OCI-LY1 (cell line): ENCODE measurements around the gene ST7.

ENCODE experiments used
- H2AFZ ChIP-seq: fragments of 200-600 bp; sonication (generic), shearing (Covaris generic); 2 replicates; pipeline ENCODE4 v1.6.0; 2014; ENCODE audit warnings: antibody characterized with exemption, mild to moderate bottlenecking, low read length
- H3F3A ChIP-seq: fragments of 200-600 bp; sonication (generic), shearing (Covaris generic); 2 replicates; pipeline ENCODE4 v1.6.0; 2014; ENCODE audit warnings: mild to moderate bottlenecking, antibody characterized with exemption, low read length, moderate library complexity; ENCODE audit not compliant: insufficient read depth
- H3K27ac ChIP-seq: fragments of 200-600 bp; sonication (generic); 2 replicates; pipeline ENCODE4 v1.5.1; 2014; ENCODE audit warnings: low read length, mixed run types, mild to moderate bottlenecking, low read depth; ENCODE audit not compliant: poor library complexity, severe bottlenecking
- H3K27me3 ChIP-seq: fragments of 200-600 bp; sonication (generic); 2 replicates; pipeline ENCODE4 v1.6.0; 2014; ENCODE audit warnings: antibody characterized with exemption, mild to moderate bottlenecking, low read length, moderate library complexity; ENCODE audit not compliant: insufficient read depth
- H3K36me3 ChIP-seq: fragments of 200-600 bp; sonication (generic); 2 replicates; pipeline ENCODE4 v1.6.1; 2014; ENCODE audit warnings: mild to moderate bottlenecking, antibody characterized with exemption, low read length, moderate library complexity, mixed read lengths; ENCODE audit not compliant: insufficient read depth
- H3K4me1 ChIP-seq: fragments of 200-600 bp; sonication (generic); 2 replicates; pipeline ENCODE4 v1.5.1; 2014; ENCODE audit warnings: mild to moderate bottlenecking, low read length, moderate library complexity; ENCODE audit not compliant: insufficient read depth, severe bottlenecking
- H3K4me2 ChIP-seq: fragments of 200-600 bp; sonication (generic), shearing (Covaris generic); 2 replicates; pipeline ENCODE4 v1.6.1; 2014; ENCODE audit warnings: low read length
- H3K4me3 ChIP-seq: fragments of 200-600 bp; sonication (generic); 2 replicates; pipeline ENCODE4 v1.5.1; 2014; ENCODE audit warnings: low read length, low read depth, mild to moderate bottlenecking, mixed read lengths; ENCODE audit not compliant: poor library complexity, severe bottlenecking
- H3K79me2 ChIP-seq: fragments of 200-600 bp; shearing (Covaris generic); 2 replicates; pipeline ENCODE4 v1.6.1; 2016; ENCODE audit warnings: mixed run types, low read length, mixed read lengths; ENCODE audit not compliant: insufficient read depth
- H3K9ac ChIP-seq: fragments of 200-600 bp; sonication (generic), shearing (Covaris generic); 2 replicates; pipeline ENCODE4 v1.6.1; 2014; ENCODE audit warnings: mild to moderate bottlenecking, low read length, mixed read lengths
- H3K9me2 ChIP-seq: fragments of 200-600 bp; sonication (generic), shearing (Covaris generic); 2 replicates; pipeline ENCODE4 v1.6.1; 2014; ENCODE audit warnings: low read depth, mild to moderate bottlenecking, low read length, mixed read lengths
- H3K9me3 ChIP-seq: fragments of 200-600 bp; shearing (Covaris generic); 2 replicates; pipeline ENCODE4 v1.6.1; 2014; ENCODE audit warnings: low read length, mixed read lengths
- H4K20me1 ChIP-seq: fragments of 200-600 bp; sonication (generic), shearing (Covaris generic); 2 replicates; pipeline ENCODE4 v1.6.0; 2016; ENCODE audit warnings: mild to moderate bottlenecking, low read length; ENCODE audit not compliant: insufficient read depth
- CTCF ChIP-seq: fragments of 200-600 bp; sonication (generic), shearing (Covaris generic); IDR thresholded peaks from 2 replicates; pipeline ENCODE4 v1.5.1; 2017; ENCODE audit warnings: mild to moderate bottlenecking, antibody characterized with exemption, low read length, moderate library complexity, mixed read lengths
- EZH2 ChIP-seq: fragments of 200-600 bp; sonication (generic), shearing (Covaris generic); IDR thresholded peaks from 2 replicates; pipeline ENCODE4 v1.8.0; 2017; ENCODE audit warnings: borderline replicate concordance, mixed run types, mild to moderate bottlenecking, antibody characterized with exemption, low read length, moderate library complexity, mixed read lengths

ST7 gene

GRCh38 chr7:117065571-117066150 is 112.4 kb downstream of the ST7 start:
- Histone ChIP-seq H3K79me2 (no peaks in the 10 kb centered on the region), H3K9me2 (no peaks in the 10 kb centered on the region), H3K4me1 (no peaks in the 10 kb centered on the region), H3K9ac (no peak overlapping the region), H3K27ac (no peak overlapping the region), H3F3A (no peaks in the 10 kb centered on the region), H2AFZ (no peak overlapping the region), H3K27me3 (no peaks in the 10 kb centered on the region), H3K4me2 (no peak overlapping the region), H3K4me3 (no peak overlapping the region), H4K20me1 (no peaks in the 10 kb centered on the region), H3K9me3 (no peaks in the 10 kb centered on the region), H3K36me3 (no peaks in the 10 kb centered on the region)
- no peak for TF ChIP-seq CTCF
- TF ChIP-seq EZH2: no peak

GRCh38 chr7:117066668-117067067 is 113.4 kb downstream of the ST7 start:
- Histone ChIP-seq H3K9ac (no peak overlapping the region), H3F3A (no peaks in the 10 kb centered on the region), H4K20me1 (no peaks in the 10 kb centered on the region), H3K27ac (no peak overlapping the region), H3K27me3 (no peaks in the 10 kb centered on the region), H3K9me2 (no peaks in the 10 kb centered on the region), H3K4me1 (no peaks in the 10 kb centered on the region), H2AFZ (no peak overlapping the region), H3K9me3 (no peaks in the 10 kb centered on the region), H3K4me2 (no peak overlapping the region), H3K79me2 (no peaks in the 10 kb centered on the region), H3K36me3 (no peaks in the 10 kb centered on the region), H3K4me3 (no peak overlapping the region)
- no peak for TF ChIP-seq EZH2
- TF ChIP-seq CTCF: no peak

- Histone ChIP-seq H3F3A (no peaks in the 10 kb centered on the region), H3K4me1 (no peaks in the 10 kb centered on the region), H3K36me3 (no peaks in the 10 kb centered on the region), H2AFZ (no peak overlapping the region), H3K9me2 (no peaks in the 10 kb centered on the region), H3K4me3 (no peak overlapping the region), H3K27me3 (no peaks in the 10 kb centered on the region), H3K27ac (no peak overlapping the region), H3K79me2 (no peaks in the 10 kb centered on the region), H3K4me2 (no peak overlapping the region), H4K20me1 (no peaks in the 10 kb centered on the region), H3K9ac (no peak overlapping the region), H3K9me3 (no peaks in the 10 kb centered on the region)
- TF ChIP-seq EZH2 (no peak), CTCF (no peak)
Observed at GRCh38 chr7:117067340-117067739, 114.0 kb downstream of the ST7 start.
